ENCODE measurements around the gene SLC30A3. TPM values are rescaled to one million over a fixed set of nuclear protein-coding genes. Genes with fewer than 3 reads are reported as not detected.

The SLC30A3 gene
- total RNA-seq, 6 experiments from 2014 or later = not detected

GRCh38 chr2:27243391-27244130 is 19.3 kb downstream of the SLC30A3 start:
- H3K27me3 Mint-ChIP-seq (ENCODE audit: insufficient read depth) = peaks cover 2% of the 10 kb centered on the region
- TF ChIP-seq, protein P1, sequence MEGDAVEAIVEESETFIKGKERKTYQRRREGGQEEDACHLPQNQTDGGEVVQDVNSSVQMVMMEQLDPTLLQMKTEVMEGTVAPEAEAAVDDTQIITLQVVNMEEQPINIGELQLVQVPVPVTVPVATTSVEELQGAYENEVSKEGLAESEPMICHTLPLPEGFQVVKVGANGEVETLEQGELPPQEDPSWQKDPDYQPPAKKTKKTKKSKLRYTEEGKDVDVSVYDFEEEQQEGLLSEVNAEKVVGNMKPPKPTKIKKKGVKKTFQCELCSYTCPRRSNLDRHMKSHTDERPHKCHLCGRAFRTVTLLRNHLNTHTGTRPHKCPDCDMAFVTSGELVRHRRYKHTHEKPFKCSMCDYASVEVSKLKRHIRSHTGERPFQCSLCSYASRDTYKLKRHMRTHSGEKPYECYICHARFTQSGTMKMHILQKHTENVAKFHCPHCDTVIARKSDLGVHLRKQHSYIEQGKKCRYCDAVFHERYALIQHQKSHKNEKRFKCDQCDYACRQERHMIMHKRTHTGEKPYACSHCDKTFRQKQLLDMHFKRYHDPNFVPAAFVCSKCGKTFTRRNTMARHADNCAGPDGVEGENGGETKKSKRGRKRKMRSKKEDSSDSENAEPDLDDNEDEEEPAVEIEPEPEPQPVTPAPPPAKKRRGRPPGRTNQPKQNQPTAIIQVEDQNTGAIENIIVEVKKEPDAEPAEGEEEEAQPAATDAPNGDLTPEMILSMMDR (IDR thresholded peaks at IDR 0.05) = no peak
- no peak overlapping the region for H3K27ac Mint-ChIP-seq
- DNase-seq = no peak
- no peaks in the 10 kb centered on the region for H3K4me1 Mint-ChIP-seq (ENCODE audit: low read depth)
- no peaks in the 10 kb centered on the region for H3K9me3 Mint-ChIP-seq
- no peak overlapping the region for H3K4me3 Mint-ChIP-seq
- peaks cover 10% of the 10 kb centered on the region for H3K36me3 Mint-ChIP-seq (ENCODE audit: low read depth)

- TF ChIP-seq, protein P1 (IDR thresholded peaks at IDR 0.05) = no peak
- Mint-ChIP-seq H3K4me3 (no peak overlapping the region), H3K27ac (no peak overlapping the region), H3K36me3 (ENCODE audit: low read depth) (peaks cover 15% of the 10 kb centered on the region), H3K27me3 (ENCODE audit: insufficient read depth) (peaks cover 2% of the 10 kb centered on the region), H3K4me1 (ENCODE audit: low read depth) (no peaks in the 10 kb centered on the region), H3K9me3 (no peaks in the 10 kb centered on the region)
- DNase-seq = no peak
These were observed 20.3 kb downstream of the SLC30A3 start for GRCh38 chr2:27242614-27242951.

DNA sequence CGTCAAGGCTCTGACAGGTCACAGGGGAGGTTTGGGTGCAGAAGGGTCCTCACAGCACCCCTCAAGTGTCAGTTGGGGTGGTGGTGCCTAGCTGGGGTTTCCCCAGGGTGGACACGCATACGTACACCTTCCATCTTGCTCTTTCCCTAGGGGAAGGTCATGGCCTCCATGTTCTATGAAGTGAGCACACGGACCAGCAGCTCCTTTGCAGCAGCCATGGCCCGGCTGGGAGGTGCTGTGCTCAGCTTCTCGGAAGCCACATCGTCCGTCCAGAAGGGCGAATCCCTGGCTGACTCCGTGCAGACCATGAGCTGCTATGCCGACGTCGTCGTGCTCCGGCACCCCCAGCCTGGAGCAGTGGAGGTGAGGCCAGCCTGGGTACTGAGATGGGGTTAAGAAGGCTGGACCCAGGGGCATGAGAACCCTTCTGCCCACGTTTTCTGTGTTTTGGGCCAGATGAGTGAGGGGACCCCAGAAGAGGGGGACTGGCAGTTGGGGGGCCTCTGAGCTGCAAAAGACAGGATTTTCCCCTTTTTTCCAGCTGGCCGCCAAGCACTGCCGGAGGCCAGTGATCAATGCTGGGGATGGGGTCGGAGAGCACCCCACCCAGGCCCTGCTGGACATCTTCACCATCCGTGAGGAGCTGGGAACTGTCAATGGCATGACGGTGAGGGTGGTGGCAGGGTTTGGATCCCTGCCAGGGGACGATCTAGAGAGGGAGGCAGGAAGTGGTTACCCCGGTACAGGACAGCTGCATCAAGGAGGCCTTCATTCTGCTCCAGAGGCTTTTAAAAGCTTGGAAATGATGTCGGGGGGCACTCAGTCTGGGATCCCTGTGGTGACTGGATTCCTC is 20.9 kb downstream of the SLC30A3 start:
- no peaks in the 10 kb centered on the region for H3K4me1 Mint-ChIP-seq (ENCODE audit: low read depth)
- H3K27ac Mint-ChIP-seq = no peak overlapping the region
- H3K27me3 Mint-ChIP-seq (ENCODE audit: insufficient read depth) = peaks cover 2% of the 10 kb centered on the region
- H3K36me3 Mint-ChIP-seq (ENCODE audit: low read depth) = peaks cover 20% of the 10 kb centered on the region
- no peak for DNase-seq
- H3K4me3 Mint-ChIP-seq = no peak overlapping the region
- TF ChIP-seq, protein P1 (IDR thresholded peaks at IDR 0.05) = no peak
- H3K9me3 Mint-ChIP-seq = no peaks in the 10 kb centered on the region

DNA sequence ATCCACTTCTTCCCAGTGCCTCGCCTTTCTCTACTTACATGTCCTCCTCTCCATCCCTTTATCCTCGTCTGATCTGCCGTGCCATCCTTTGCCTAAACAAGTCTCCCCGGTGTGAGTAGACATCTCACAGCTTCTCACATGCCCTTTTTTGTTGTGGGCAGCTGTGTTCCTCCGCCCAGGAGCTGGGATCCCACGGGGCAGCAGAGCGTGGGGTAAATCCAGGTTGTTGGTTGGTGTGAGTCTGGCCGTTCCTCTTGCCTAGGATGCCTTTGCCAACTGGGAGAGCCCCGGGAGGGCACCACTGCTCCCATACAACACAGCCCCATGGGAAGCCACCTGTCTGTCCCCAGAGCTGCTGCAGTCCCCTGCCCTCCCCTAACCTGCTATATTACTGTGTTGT is 22.4 kb downstream of the SLC30A3 start:
- no peaks in the 10 kb centered on the region for H3K9me3 Mint-ChIP-seq
- no peak for DNase-seq
- H3K4me1 Mint-ChIP-seq (ENCODE audit: low read depth) = no peaks in the 10 kb centered on the region
- H3K27ac Mint-ChIP-seq = no peak overlapping the region
- peaks cover 29% of the 10 kb centered on the region for H3K36me3 Mint-ChIP-seq (ENCODE audit: low read depth)
- peaks cover 2% of the 10 kb centered on the region; the same call in 1 of the 2 replicates for H3K27me3 Mint-ChIP-seq (ENCODE audit: insufficient read depth)
- no peak overlapping the region for H3K4me3 Mint-ChIP-seq
- TF ChIP-seq, protein P1 (IDR thresholded peaks at IDR 0.05) = no peak

DNA sequence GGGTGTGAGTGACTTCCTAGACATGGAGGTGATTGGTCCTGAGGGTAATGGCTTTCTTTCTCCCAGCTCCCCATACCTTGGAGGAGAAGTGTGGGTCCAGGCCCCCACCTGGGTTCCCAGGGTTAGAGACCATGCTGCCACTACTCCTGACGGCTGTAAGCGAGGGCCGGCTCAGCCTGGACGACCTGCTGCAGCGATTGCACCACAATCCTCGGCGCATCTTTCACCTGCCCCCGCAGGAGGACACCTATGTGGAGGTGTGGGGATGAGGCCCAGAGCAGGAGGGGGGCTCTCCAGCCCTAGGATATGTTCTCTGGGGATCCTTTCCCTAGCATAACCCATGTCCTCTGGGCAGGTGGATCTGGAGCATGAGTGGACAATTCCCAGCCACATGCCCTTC is 23.9 kb downstream of the SLC30A3 start:
- Mint-ChIP-seq H3K36me3 (ENCODE audit: low read depth) (peaks cover 33% of the 10 kb centered on the region), H3K4me1 (ENCODE audit: low read depth) (no peaks in the 10 kb centered on the region), H3K4me3 (no peak overlapping the region), H3K27ac (no peak overlapping the region), H3K27me3 (ENCODE audit: insufficient read depth) (peaks cover 2% of the 10 kb centered on the region; the same call in 1 of the 2 replicates), H3K9me3 (no peaks in the 10 kb centered on the region)
- DNase-seq = no peak
- TF ChIP-seq, protein P1 (IDR thresholded peaks at IDR 0.05) = no peak

All from HFFc6 (cell line).